Hypothalamus (tissue), 51 donors: ENCODE results near the gene ZMYND12.

Experiments used
- DNase-seq, 51 donors: peaks; one replicate each; lab custom pipeline; 2025; lab: John Stamatoyannopoulos, UW

Gene ZMYND12

DNA sequence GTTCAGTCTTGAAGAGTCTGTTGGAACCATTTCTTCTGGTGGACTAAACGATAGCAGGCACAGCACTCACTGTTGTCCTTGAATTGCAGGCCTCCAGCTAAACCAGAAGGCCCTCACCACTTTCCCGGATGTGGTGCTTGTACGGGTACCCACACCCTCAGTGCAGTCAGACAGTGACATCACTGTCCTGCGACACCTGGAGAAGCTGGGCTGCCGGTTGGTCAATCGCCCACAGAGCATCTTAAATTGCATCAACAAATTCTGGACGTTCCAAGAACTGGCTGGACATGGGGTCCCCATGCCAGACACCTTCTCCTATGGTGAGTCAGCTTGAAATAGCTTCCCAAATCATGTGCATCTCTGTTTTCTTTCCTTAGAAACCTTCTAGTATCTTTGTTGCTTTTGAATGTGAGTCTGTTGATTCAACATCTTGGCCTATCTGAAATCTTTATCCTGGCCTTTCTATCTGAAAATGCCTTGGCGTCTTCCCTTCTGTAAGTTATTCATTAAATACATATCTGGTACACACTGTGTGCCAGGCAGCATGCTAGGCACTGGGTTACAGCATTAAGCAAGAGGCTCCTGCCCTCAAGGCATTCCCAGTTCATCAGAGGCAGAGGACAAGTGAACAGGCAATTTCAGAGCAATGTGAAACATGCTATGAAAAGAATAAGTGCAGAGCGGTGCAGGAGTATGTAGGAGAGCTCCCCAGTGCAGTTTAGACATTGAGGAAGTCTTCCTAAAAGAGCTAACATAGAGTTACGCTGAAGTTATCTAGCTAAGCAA lies 56.3 kb downstream of the ZMYND12 start:
- no peak for DNase-seq

DNA sequence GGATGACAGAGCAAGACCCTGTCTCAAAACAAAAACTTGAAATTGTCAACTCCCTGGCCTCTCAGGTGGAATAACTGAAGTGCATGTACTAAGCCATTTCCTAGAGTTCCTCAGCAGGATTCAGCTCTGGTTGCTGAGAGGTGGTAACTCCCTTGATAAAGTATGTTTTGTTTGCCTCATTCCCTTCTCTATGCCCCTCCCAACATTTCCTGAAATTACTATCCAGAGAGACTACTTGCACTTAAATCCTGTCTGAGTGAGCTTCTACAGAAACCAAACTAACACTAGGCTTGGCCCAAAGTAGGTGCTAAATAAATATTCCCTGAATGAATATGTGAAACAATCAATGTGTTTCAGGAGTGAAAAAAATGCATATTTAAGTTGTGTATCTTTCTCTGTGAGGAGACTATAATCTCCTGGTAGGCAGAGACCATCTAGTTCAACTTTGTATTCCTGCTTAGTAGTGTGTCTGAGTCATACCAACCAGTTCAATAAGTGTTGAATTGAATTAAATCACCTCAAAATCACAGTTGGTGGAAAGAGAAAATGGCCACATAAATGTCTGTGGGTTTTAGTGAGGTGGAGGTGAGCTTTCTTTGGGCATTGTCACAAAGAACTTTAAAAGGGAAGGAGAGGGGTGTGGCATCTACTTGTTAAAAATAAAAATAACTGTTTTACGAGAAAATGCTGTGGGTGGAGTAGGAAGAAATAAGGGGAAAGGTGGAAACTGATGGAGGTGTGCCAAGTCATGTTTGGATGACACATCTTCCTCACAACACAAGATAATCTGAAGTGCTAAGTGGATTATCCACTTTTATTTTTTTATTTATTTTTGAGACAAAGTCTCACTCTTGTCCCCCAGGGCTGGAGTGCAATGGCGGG lies 62.6 kb downstream of the ZMYND12 start:
- DNase-seq = no peak

DNA sequence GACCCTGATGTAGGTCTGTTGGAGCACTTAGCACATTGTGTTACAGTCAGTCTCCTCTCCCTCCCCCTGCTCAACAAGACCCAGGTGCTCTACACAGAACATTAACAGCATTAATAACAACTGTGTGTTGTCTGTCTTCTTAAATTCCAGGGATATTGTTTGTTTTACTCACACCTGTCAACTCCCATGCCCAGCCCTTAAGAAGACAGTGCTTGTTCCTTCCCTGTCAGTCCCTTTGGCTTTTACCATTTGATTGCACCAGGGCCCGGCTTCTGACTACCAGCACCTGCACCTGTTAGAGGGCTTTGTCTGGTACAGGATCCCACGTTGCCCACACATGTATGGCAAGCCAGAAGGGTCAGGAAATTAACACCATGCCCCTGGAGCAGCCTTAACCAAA lies 63.6 kb downstream of the ZMYND12 start:
- no peak for DNase-seq

DNA sequence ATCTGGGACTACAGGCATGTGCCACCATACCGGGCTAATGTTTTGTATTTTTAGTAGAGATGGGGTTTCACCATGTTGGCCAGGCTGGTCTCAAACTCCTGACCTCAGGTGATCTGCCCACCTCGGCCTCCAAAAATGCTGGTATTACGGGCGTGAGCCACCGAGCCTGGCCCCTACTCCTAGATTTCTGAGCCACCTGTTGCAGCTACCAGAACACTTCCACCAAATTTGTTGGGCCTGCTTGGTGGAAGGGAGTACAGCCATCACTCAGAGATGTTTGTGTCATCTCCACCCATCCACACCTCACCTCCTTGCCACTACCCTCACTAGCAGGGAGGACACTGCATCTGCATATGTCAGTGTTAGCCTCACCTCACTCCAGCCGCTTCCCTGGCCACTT lies 69.8 kb downstream of the ZMYND12 start:
- no peak for DNase-seq

DNA sequence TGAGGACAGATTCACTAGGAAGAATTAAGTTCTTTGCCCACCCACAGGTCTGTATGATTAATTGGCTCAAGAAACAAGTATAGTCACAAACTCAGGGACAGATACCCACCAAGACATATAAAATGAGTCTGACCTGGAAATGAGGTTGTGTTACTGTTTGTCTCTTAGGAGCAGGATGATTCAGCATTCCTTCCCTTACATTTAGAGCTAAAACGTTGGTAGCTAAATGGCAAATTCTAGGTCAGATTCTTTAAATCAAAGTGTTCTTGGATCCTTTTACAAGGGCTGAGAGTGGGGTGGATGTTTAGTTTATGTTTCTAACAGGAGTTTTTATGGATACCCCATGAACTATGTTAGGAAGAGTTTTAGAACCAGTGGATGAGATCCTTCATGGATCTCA lies 70.5 kb downstream of the ZMYND12 start:
- no peak for DNase-seq

DNA sequence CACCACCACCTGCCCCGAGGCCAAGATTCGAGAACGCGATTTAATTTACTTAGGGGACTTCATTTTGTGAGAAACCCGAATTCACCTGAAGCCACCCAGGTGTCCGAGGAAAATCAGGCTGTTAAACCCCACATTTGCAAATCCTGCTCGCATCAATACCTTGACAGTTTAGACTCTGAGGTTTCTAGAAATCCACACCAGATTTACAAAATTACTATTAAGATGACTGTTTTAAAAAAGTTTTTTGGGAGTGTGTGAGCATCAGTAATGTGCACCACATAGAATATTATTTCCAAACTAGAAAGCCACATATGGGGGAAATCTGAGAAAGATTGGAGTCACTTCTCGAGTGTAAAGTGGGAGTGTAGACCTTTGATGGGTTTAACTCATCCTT lies 74.5 kb downstream of the ZMYND12 start:
- no peak for DNase-seq

DNA sequence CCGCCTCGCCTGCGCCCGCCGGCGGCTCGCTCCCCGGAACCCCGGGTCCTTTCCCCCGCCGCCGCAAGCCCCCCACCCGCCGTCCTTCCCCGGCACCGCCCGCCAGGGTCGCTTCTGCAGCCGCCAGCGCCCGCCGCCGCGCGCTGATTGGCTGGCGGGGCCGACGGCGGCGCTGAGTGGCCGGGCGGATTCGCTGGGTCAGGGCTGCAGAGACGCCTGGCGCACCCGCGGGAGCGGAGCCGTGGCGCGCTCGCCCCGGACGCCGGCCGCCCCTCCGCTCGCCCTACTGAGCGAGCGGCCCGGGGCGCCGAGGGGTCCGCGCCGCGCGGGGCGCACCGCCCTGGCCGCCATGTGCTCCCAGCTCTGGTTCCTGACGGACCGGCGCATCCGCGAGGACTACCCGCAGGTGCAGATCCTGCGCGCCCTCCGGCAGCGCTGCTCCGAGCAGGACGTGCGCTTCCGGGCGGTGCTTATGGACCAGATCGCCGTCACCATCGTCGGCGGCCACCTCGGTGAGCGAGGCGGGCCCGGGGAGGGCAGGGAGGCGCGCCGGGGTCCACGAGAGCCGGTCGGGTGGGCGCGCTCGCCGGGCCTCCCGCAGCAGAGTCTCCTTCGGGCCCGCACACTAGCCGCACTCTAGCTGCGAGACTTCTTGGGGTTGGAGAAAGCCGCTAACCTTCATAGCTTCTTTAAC lies 75.1 kb downstream of the ZMYND12 start, which contains the start of gene RIMKLA:
Gene RIMKLA (plus strand): TSS at position 207 of the 694 bp plus-strand sequence. CDS start 143 bp downstream, at position 350.
- DNase-seq = peak in 47 of 51 donors; percentile 1 to 78 (median 46)
